ENCODE data around the gene KCNG4. TPM values are rescaled to one million over a fixed set of nuclear protein-coding genes. Genes with fewer than 3 reads are reported as not detected.

The KCNG4 gene
- total and polyA plus RNA-seq, 10 of the 15 experiments (the other 5 are each of a cell fraction or from before 2014, with no cell fraction given), result not detected

DNA sequence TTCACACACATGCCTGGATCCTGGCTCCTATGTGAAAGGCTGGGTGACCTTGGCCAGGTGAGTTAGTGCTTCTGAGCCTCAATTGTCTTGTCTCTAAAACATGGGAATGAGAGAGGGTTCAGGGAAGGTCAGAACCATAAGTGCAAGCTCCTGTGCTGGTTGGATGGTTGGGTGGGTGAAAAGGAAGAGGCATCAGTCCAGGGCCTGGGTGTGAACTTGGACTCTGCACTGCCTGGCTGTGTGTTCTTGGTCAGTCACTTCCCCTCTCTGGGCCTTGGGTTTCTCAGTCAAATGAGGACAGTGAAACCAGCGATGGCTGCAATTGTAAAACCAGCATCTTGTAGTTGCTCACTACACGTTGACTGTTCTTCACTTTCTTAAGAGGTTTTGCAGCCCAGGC is 643 bp upstream of the KCNG4 start (continued):
- TF ChIP-seq, protein P1, sequence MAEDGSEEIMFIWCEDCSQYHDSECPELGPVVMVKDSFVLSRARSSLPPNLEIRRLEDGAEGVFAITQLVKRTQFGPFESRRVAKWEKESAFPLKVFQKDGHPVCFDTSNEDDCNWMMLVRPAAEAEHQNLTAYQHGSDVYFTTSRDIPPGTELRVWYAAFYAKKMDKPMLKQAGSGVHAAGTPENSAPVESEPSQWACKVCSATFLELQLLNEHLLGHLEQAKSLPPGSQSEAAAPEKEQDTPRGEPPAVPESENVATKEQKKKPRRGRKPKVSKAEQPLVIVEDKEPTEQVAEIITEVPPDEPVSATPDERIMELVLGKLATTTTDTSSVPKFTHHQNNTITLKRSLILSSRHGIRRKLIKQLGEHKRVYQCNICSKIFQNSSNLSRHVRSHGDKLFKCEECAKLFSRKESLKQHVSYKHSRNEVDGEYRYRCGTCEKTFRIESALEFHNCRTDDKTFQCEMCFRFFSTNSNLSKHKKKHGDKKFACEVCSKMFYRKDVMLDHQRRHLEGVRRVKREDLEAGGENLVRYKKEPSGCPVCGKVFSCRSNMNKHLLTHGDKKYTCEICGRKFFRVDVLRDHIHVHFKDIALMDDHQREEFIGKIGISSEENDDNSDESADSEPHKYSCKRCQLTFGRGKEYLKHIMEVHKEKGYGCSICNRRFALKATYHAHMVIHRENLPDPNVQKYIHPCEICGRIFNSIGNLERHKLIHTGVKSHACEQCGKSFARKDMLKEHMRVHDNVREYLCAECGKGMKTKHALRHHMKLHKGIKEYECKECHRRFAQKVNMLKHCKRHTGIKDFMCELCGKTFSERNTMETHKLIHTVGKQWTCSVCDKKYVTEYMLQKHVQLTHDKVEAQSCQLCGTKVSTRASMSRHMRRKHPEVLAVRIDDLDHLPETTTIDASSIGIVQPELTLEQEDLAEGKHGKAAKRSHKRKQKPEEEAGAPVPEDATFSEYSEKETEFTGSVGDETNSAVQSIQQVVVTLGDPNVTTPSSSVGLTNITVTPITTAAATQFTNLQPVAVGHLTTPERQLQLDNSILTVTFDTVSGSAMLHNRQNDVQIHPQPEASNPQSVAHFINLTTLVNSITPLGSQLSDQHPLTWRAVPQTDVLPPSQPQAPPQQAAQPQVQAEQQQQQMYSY (CRISPR knock-in tag; IDR thresholded peaks at IDR 0.05), result no peak
- no peak for TF ChIP-seq BHLHE40 (IDR thresholded peaks at IDR 0.05; ENCODE audit: borderline replicate concordance in 1 of 2, low read depth in 2 of 2, low read length in 1 of 2)
- TF ChIP-seq, protein P2, sequence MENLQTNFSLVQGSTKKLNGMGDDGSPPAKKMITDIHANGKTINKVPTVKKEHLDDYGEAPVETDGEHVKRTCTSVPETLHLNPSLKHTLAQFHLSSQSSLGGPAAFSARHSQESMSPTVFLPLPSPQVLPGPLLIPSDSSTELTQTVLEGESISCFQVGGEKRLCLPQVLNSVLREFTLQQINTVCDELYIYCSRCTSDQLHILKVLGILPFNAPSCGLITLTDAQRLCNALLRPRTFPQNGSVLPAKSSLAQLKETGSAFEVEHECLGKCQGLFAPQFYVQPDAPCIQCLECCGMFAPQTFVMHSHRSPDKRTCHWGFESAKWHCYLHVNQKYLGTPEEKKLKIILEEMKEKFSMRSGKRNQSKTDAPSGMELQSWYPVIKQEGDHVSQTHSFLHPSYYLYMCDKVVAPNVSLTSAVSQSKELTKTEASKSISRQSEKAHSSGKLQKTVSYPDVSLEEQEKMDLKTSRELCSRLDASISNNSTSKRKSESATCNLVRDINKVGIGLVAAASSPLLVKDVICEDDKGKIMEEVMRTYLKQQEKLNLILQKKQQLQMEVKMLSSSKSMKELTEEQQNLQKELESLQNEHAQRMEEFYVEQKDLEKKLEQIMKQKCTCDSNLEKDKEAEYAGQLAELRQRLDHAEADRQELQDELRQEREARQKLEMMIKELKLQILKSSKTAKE (IDR thresholded peaks at IDR 0.05; ENCODE audit: low read depth, poor library complexity, severe bottlenecking), result no peak

DNA sequence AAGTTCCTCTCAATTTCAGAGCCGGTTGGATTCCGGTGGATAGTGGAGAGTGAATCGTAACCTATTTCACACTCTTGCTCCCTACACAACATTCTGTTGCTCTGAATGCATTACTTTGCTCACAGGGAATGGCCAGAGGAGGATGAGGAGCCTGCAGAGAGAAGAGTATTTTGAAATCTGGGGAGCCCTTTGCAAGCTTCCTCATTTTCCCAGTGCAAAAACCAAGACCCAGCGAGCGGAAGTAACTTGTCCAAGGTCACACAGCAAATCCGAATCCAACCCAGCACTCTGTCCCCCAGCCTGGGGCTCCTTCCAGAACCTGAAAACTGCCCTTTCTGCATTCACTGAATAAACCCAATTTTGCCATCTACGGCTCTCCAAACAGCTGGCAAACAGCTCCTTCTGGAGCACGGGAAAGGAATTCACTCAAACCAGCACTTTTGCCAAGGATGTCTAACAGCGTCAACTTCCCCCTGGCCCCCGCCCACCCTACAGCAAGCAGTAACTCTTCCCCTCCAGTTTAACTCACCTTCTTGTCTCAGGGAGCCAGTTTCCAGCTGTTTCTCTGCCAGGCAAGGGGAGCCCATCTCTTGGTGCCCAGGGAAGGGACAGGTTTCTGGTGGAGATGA is 557 bp downstream of the KCNG4 start:
- DNase-seq (ENCODE audit: low read depth, low spot score) (no peak), ATAC-seq (no peak), FAIRE-seq (no peak)
- ChIA-PET POLR2A (no interaction called here), RAD21 (ENCODE audit: unreplicated experiment) (no interaction called here), CTCF (no interaction called here), SMC1A (ENCODE audit: uncharacterized antibody, unreplicated experiment) (no interaction called here)
- H3K36me3 ChIP-seq (ENCODE audit: control insufficient read depth in 2 of 2, insufficient read depth in 2 of 2, low read length in 1 of 2), result no peaks in the 10 kb centered on the region
- in situ Hi-C loops (cut with MboI) (no loop called here), intact Hi-C loops (cut with micrococcal nuclease; ENCODE audit: unreplicated experiment) (no loop called here)
- no peak overlapping the region for H3K27ac ChIP-seq (ENCODE audit: control insufficient read depth, insufficient read depth)
- no peak overlapping the region for H2AFZ ChIP-seq (ENCODE audit: control insufficient read depth, low read depth, low read length)
- no TSS peak for BruUV-seq (replicated peaks)
- H3K9me3 ChIP-seq (replicated peaks; ENCODE audit: control insufficient read depth, insufficient read depth, low read length), result no peaks in the 10 kb centered on the region; the same call in 2 of the 3 replicates
- no peaks in the 10 kb centered on the region for H3K79me2 ChIP-seq (ENCODE audit: control insufficient read depth, insufficient read depth, low read length)
- WGBS (ENCODE audit: insufficient coverage, insufficient replicate concordance, low lambda C conversion rate, missing lambda C conversion rate), result 29% methylated on average over 8 of the region's 10 CpGs
- no peaks in the 10 kb centered on the region for H4K20me1 ChIP-seq (ENCODE audit: control insufficient read depth, insufficient read depth)
- H3K9ac ChIP-seq (ENCODE audit: control insufficient read depth, insufficient read depth, low read length), result no peak overlapping the region
- H3K27me3 ChIP-seq (replicated peaks in 1 of 2; ENCODE audit: control insufficient read depth in 2 of 2, insufficient read depth in 2 of 2, low read length in 1 of 2), result peaks cover 0 to 2% of the 10 kb centered on the region in 2 experiments; a peak in 2 of 4 replicates
- no peak overlapping the region for H3K4me2 ChIP-seq (ENCODE audit: control insufficient read depth, insufficient read depth)
- no peaks in the 10 kb centered on the region for H3K4me1 ChIP-seq (ENCODE audit: control insufficient read depth, insufficient read depth, low read length)
- no peak overlapping the region for H3K4me3 ChIP-seq
- TF ChIP-seq EGR1 (IDR thresholded peaks at IDR 0.05; ENCODE audit: borderline replicate concordance in 1 of 2, low read depth in 2 of 2, low read length in 2 of 2) (no peak), ZNF217 (IDR thresholded peaks at IDR 0.05) (no peak), SPI1 (IDR thresholded peaks at IDR 0.05; ENCODE audit: borderline replicate concordance, insufficient read depth, low read depth, low read length) (no peak), PAX8 (IDR thresholded peaks at IDR 0.05) (no peak), HCFC1 (IDR thresholded peaks at IDR 0.05; ENCODE audit: low read length) (no peak), TCF3 (IDR thresholded peaks at IDR 0.05; ENCODE audit: borderline replicate concordance, insufficient read depth, low read depth, low read length) (no peak), ATF7 (IDR thresholded peaks at IDR 0.05; ENCODE audit: low read depth) (no peak)
- TF ChIP-seq, protein P3, sequence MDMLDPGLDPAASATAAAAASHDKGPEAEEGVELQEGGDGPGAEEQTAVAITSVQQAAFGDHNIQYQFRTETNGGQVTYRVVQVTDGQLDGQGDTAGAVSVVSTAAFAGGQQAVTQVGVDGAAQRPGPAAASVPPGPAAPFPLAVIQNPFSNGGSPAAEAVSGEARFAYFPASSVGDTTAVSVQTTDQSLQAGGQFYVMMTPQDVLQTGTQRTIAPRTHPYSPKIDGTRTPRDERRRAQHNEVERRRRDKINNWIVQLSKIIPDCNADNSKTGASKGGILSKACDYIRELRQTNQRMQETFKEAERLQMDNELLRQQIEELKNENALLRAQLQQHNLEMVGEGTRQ (IDR thresholded peaks at IDR 0.05; ENCODE audit: borderline replicate concordance, low read depth, low read length), result no peak

All from GM12878 (cell line).